Bone marrow (tissue), 2 donors: Measurements from ENCODE around the gene ZNF226.
"Not testable (repeated sequence)": the region's sequence is repeated elsewhere in the genome, so short reads cannot be mapped to it uniquely, and the experiment has no call there.

Experiments
- DNase-seq, 2 donors: peaks; one replicate each; lab custom pipeline; 2025; lab: John Stamatoyannopoulos, UW

ZNF226 gene

DNA sequence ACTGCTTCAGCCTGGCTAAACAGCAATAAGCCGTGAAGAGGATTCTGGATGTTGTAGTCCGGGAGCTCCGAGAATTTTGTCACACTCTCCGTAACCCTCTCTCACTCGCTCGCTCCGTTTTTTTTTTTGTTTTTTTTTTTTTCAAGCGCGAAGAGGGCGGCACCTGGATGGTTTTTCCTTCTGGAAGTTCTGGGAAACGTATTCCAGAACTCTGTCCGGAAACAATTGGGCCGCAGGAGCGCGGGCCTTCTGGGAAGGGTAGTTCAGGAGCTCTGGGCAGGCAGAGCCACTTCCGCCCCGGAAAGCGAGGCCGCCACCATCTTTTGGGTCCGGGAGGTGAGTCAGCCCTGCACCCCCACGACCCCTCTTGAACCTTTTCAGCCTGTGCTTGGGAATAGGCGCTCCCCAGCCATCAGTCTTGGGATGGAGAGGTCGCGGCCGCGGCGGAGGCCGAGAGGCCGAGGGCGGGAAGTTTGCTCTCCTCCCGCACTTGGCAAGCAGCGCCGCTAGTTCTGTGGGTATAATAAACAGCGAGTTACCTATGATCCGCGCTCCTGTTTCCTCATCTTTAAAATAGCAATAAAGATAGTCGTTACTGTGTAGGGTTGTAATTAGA lies 47.5 kb downstream of the ZNF226 start, which contains the start of gene ZNF227:
TSS of gene ZNF227 (plus strand) at position 283 of the 616 bp plus-strand sequence. CDS start 5,261 bp downstream, outside the sequence.
- peak; percentile 62 to 69 for DNase-seq

DNA sequence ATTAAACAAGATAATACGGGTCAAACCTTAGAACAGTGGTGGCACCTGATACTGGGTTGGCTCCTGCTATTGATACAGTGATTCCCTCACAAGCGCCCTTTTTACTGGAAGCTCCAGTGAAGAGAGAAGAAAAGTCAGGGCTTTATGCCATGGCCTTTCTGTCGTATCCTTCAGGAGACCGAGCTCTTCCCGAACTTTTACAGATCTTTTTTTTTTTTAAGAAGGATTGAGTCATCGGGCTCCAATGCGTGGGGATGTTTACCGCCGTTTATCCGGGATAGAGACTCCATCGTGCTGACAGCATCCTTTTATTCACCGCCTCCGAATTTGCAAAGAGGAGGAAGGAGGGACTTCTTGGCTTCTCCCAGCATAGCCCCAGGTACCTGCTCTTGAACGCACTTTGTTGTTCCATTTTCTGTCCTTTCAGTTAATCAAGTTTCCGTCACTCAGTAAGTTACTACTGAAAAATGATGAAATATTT lies 48.0 kb downstream of the ZNF226 start:
- no peak for DNase-seq

DNA sequence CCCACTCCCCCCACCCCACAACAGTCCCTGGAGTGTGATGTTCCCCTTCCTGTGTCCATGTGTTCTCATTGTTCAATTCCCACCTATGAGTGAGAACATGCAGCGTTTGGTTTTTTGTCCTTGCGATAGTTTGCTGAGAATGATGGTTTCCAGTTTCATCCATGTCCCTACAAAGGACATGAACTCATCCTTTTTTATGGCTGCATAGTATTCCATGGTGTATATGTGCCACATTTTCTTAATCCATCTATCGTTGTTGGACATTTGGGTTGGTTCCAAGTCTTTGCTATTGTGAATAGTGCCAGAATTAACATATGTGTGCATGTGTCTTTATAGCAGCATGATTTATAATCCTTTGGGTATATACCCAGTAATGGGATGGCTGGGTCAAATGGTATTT lies 55.0 kb downstream of the ZNF226 start:
- not testable (repeated sequence) for DNase-seq

GRCh38 chr19:44220761-44221160 lies 55.9 kb downstream of the ZNF226 start:
- DNase-seq = not testable (repeated sequence)

DNA sequence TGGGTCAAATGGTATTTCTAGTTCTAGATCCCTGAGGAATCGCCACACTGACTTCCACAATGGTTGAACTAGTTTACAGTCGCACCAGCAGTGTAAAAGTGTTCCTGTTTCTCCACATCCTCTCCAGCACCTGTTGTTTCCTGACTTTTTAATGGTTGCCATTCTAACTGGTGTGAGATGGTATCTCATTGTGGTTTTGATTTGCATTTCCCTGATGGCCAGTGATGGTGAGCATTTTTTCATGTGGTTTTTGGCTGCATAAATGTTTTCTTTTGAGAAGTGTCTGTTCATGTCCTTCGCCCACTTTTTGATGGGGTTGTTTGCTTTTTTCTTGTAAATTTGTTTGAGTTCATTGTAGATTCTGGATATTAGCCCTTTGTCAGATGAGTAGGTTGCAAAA lies 56.4 kb downstream of the ZNF226 start:
- not testable (repeated sequence) for DNase-seq
